NT2/D1 (cell line): ENCODE measurements around the gene GABRA4.

ENCODE experiments used
- SUZ12 ChIP-seq: IDR thresholded peaks from 2 replicates; pipeline ENCODE4 v1.6.1; 2011; ENCODE audit not compliant: insufficient read length, insufficient read depth; ENCODE audit errors: extremely low read depth
- ZNF274 ChIP-seq: IDR thresholded peaks from 2 replicates; pipeline ENCODE4 v1.6.1; 2011; ENCODE audit warnings: mild to moderate bottlenecking, low read depth, low read length

GRCh38 chr4:46922205-46922604, 71.2 kb downstream of the GABRA4 start:
- TF ChIP-seq ZNF274: no peak
- no peak for TF ChIP-seq SUZ12
